SK-N-SH treated with all-trans-retinoic acid at 6 μM for 48 hours (cell line): ENCODE measurements around the gene IGSF5.

Experiments used
- ATAC-seq: fragments of 200-7000 bp; cut with Tn5 transposase; 3 replicates; pipeline ENCODE4 v1.9.1; 2020; ENCODE audit warnings: mild to moderate bottlenecking, moderate library complexity
- ARNTL ChIP-seq: fragments of 450-650 bp; formaldehyde crosslinking; IDR thresholded peaks from 2 replicates; pipeline ENCODE4 v1.5.0; 2020; ENCODE audit warnings: low read depth, mild to moderate bottlenecking, moderate library complexity, borderline replicate concordance
- BACH2 ChIP-seq: fragments of 250-450 bp; sonication (Bioruptor Pico); IDR thresholded peaks from 2 replicates; pipeline ENCODE4 v1.9.0; 2021; ENCODE audit warnings: mild to moderate bottlenecking, borderline replicate concordance
- CSDC2 ChIP-seq: fragments of 250-450 bp; sonication (Bioruptor Pico); IDR thresholded peaks from 2 replicates; pipeline ENCODE4 v1.5.0; 2020; ENCODE audit warnings: mild to moderate bottlenecking, moderate library complexity
- ESRRG ChIP-seq: fragments of 250-450 bp; sonication (Bioruptor Pico); IDR thresholded peaks from 2 replicates; pipeline ENCODE4 v1.6.1; 2021; ENCODE audit warnings: mild to moderate bottlenecking
- GLIS3 ChIP-seq: fragments of 250-450 bp; sonication (Bioruptor Pico); IDR thresholded peaks from 2 replicates; pipeline ENCODE4 v1.5.0; 2020; ENCODE audit warnings: mild to moderate bottlenecking, moderate library complexity
- ISL1 ChIP-seq: fragments of 250-450 bp; sonication (Bioruptor Pico); IDR thresholded peaks from 2 replicates; pipeline ENCODE4 v2.1.2; 2022; ENCODE audit warnings: mild to moderate bottlenecking, moderate library complexity
- PPARA ChIP-seq: fragments of 250-450 bp; sonication (Bioruptor Pico); IDR thresholded peaks from 2 replicates; pipeline ENCODE4 v1.5.0; 2020; ENCODE audit warnings: mild to moderate bottlenecking, borderline replicate concordance
- RARB ChIP-seq: fragments of 250-450 bp; sonication (Bioruptor Pico); IDR thresholded peaks from 2 replicates; pipeline ENCODE4 v1.8.0; 2021; ENCODE audit warnings: mild to moderate bottlenecking, moderate library complexity
- SNAI2 ChIP-seq: fragments of 250-450 bp; sonication (Bioruptor Pico); IDR thresholded peaks from 2 replicates; pipeline ENCODE4 v1.5.0; 2020; ENCODE audit warnings: mild to moderate bottlenecking, moderate library complexity
- TCF4 ChIP-seq: fragments of 250-450 bp; sonication (Bioruptor Pico); IDR thresholded peaks from 2 replicates; pipeline ENCODE4 v1.8.0; 2021; ENCODE audit warnings: mild to moderate bottlenecking, moderate library complexity, borderline replicate concordance
- TOX ChIP-seq: fragments of 250-450 bp; sonication (Bioruptor Pico); IDR thresholded peaks from 2 replicates; pipeline ENCODE4 v1.8.0; 2021; ENCODE audit warnings: mild to moderate bottlenecking, moderate library complexity, borderline replicate concordance
- ZC3H10 ChIP-seq: fragments of 250-450 bp; sonication (Bioruptor Pico); IDR thresholded peaks from 2 replicates; pipeline ENCODE4 v1.5.1; 2021; ENCODE audit warnings: mild to moderate bottlenecking, moderate library complexity
- ZFP3 ChIP-seq: fragments of 250-450 bp; sonication (Bioruptor Pico); IDR thresholded peaks from 2 replicates; pipeline ENCODE4 v1.5.0; 2020; ENCODE audit warnings: mild to moderate bottlenecking, moderate library complexity
- ZFP30 ChIP-seq: fragments of 450-650 bp; formaldehyde crosslinking; IDR thresholded peaks from 2 replicates; pipeline ENCODE4 v1.5.0; 2022; ENCODE audit warnings: mild to moderate bottlenecking, moderate library complexity
- ZNF565 ChIP-seq: fragments of 450-650 bp; formaldehyde crosslinking; conservative IDR thresholded peaks from 2 replicates; pipeline ENCODE4 v1.5.0; 2020; ENCODE audit warnings: low read depth, mild to moderate bottlenecking, moderate library complexity
- ZNF8 ChIP-seq: fragments of 450-650 bp; formaldehyde crosslinking; IDR thresholded peaks from 2 replicates; pipeline ENCODE4 v1.5.0; 2020; ENCODE audit warnings: mild to moderate bottlenecking, moderate library complexity
- TF ChIP-seq, protein P1 (sequence below): fragments of 250-450 bp; sonication (Bioruptor Pico); IDR thresholded peaks from 2 replicates; pipeline ENCODE4 v1.5.1; 2020; ENCODE audit warnings: low read depth, mild to moderate bottlenecking, moderate library complexity
- TF ChIP-seq, protein P2 (sequence below): fragments of 250-450 bp; sonication (Bioruptor Pico); IDR thresholded peaks from 2 replicates; pipeline ENCODE4 v1.8.0; 2021; ENCODE audit warnings: low read depth, mild to moderate bottlenecking, moderate library complexity, borderline replicate concordance
- TF ChIP-seq, protein P3 (sequence below): fragments of 250-450 bp; sonication (Bioruptor Pico); IDR thresholded peaks from 2 replicates; pipeline ENCODE4 v1.5.0; 2020; ENCODE audit warnings: mild to moderate bottlenecking, moderate library complexity
- TF ChIP-seq, protein P4 (sequence below): fragments of 250-450 bp; sonication (Bioruptor Pico); IDR thresholded peaks from 2 replicates; pipeline ENCODE4 v1.8.0; 2020; ENCODE audit warnings: mild to moderate bottlenecking, moderate library complexity, borderline replicate concordance

Gene IGSF5

DNA sequence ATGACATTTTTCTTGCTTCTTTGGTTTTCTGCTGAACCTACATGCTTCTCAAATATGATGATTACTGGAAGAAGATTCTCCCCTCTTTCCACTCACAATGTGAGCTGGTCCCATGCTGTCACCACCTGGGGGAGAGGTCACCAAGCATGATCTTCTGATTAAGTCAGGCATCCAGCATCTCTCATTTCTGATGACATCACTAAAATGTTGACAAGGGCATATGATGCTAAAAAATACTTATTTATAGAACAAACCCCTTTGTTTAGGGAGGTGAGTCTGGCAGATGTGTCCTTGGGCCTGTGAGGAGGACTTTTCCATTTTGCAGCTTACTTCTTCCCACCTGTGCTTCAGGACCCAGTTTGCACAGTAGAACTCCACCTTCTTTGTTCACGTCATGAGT lies 80.3 kb downstream of the IGSF5 start:
- no peak for ATAC-seq
- no peak for TF ChIP-seq ZNF565
- no peak for TF ChIP-seq ZFP30 (CRISPR knock-in tag)
- no peak for TF ChIP-seq RARB (CRISPR knock-in tag)
- no peak for TF ChIP-seq ESRRG (CRISPR knock-in tag)
- TF ChIP-seq TCF4, result no peak
- TF ChIP-seq, protein P1, sequence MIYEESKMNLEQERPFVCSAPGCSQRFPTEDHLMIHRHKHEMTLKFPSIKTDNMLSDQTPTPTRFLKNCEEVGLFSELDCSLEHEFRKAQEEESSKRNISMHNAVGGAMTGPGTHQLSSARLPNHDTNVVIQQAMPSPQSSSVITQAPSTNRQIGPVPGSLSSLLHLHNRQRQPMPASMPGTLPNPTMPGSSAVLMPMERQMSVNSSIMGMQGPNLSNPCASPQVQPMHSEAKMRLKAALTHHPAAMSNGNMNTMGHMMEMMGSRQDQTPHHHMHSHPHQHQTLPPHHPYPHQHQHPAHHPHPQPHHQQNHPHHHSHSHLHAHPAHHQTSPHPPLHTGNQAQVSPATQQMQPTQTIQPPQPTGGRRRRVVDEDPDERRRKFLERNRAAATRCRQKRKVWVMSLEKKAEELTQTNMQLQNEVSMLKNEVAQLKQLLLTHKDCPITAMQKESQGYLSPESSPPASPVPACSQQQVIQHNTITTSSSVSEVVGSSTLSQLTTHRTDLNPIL (CRISPR knock-in tag), result no peak

DNA sequence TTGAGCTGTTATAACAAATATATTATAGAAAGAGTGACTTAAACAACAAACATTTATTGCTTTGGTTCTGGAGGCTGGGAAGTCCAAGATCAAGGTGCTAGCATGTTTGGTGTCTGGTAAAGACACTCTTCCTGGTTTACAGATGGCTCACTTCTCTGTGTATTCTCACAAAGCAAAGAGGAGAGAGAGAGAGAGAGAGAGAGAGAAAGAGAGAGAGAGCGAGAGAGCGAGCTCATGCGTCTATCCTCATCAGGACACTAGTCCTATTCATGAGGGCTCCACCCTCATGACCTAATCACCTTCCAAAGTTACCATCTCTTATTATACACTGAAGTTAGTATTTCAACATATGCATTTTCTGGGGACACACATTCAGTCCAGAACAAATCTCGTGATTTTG lies 89.6 kb downstream of the IGSF5 start:
- ATAC-seq, result no peak
- TF ChIP-seq ZFP30 (CRISPR knock-in tag) (no peak), ESRRG (CRISPR knock-in tag) (no peak), ARNTL (no peak), ISL1 (CRISPR knock-in tag) (no peak), ZNF565 (no peak), PPARA (CRISPR knock-in tag) (no peak), ZNF8 (CRISPR knock-in tag) (no peak), ZFP3 (no peak), TOX (no peak), ZC3H10 (CRISPR knock-in tag) (no peak), SNAI2 (CRISPR knock-in tag) (no peak), GLIS3 (CRISPR knock-in tag) (no peak), TCF4 (no peak), CSDC2 (CRISPR knock-in tag) (no peak), BACH2 (CRISPR knock-in tag) (no peak), RARB (CRISPR knock-in tag) (no peak)
- TF ChIP-seq, protein P2, sequence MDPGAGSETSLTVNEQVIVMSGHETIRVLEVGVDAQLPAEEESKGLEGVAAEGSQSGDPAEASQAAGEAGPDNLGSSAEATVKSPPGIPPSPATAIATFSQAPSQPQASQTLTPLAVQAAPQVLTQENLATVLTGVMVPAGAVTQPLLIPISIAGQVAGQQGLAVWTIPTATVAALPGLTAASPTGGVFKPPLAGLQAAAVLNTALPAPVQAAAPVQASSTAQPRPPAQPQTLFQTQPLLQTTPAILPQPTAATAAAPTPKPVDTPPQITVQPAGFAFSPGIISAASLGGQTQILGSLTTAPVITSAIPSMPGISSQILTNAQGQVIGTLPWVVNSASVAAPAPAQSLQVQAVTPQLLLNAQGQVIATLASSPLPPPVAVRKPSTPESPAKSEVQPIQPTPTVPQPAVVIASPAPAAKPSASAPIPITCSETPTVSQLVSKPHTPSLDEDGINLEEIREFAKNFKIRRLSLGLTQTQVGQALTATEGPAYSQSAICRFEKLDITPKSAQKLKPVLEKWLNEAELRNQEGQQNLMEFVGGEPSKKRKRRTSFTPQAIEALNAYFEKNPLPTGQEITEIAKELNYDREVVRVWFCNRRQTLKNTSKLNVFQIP (CRISPR knock-in tag), result no peak
- TF ChIP-seq, protein P3, sequence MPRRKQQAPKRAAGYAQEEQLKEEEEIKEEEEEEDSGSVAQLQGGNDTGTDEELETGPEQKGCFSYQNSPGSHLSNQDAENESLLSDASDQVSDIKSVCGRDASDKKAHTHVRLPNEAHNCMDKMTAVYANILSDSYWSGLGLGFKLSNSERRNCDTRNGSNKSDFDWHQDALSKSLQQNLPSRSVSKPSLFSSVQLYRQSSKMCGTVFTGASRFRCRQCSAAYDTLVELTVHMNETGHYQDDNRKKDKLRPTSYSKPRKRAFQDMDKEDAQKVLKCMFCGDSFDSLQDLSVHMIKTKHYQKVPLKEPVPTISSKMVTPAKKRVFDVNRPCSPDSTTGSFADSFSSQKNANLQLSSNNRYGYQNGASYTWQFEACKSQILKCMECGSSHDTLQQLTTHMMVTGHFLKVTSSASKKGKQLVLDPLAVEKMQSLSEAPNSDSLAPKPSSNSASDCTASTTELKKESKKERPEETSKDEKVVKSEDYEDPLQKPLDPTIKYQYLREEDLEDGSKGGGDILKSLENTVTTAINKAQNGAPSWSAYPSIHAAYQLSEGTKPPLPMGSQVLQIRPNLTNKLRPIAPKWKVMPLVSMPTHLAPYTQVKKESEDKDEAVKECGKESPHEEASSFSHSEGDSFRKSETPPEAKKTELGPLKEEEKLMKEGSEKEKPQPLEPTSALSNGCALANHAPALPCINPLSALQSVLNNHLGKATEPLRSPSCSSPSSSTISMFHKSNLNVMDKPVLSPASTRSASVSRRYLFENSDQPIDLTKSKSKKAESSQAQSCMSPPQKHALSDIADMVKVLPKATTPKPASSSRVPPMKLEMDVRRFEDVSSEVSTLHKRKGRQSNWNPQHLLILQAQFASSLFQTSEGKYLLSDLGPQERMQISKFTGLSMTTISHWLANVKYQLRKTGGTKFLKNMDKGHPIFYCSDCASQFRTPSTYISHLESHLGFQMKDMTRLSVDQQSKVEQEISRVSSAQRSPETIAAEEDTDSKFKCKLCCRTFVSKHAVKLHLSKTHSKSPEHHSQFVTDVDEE, result no peak
- TF ChIP-seq, protein P4, sequence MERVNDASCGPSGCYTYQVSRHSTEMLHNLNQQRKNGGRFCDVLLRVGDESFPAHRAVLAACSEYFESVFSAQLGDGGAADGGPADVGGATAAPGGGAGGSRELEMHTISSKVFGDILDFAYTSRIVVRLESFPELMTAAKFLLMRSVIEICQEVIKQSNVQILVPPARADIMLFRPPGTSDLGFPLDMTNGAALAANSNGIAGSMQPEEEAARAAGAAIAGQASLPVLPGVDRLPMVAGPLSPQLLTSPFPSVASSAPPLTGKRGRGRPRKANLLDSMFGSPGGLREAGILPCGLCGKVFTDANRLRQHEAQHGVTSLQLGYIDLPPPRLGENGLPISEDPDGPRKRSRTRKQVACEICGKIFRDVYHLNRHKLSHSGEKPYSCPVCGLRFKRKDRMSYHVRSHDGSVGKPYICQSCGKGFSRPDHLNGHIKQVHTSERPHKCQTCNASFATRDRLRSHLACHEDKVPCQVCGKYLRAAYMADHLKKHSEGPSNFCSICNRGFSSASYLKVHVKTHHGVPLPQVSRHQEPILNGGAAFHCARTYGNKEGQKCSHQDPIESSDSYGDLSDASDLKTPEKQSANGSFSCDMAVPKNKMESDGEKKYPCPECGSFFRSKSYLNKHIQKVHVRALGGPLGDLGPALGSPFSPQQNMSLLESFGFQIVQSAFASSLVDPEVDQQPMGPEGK (CRISPR knock-in tag), result no peak

DNA sequence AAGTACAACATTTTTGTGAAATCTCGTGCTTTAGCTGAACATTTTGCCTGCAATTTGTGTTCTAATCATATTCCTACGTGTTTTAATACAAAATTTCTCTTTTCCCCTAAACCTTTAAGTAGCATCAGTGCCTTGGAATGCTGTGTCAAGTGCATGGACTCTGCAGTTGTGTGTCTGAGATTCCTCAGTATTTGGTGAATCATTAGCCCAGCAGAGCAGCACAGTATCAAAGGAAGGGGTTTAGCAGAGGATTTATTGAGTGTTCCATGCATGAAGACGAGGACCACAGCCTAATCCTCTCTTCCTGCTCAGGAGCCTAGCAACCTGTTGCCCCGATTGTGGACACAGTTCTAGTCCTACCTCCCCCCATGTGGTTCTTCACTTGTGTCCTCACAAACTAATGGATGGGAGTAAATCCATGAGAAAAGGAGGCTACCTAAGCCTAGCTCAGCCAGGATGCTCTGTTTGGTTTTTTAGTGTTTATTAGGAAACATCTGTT lies 92.9 kb downstream of the IGSF5 start:
- ATAC-seq, result no peak
- TF ChIP-seq ZC3H10 (CRISPR knock-in tag) (no peak), ZFP30 (CRISPR knock-in tag) (no peak), CSDC2 (CRISPR knock-in tag) (no peak), PPARA (CRISPR knock-in tag) (no peak), TCF4 (no peak), SNAI2 (CRISPR knock-in tag) (no peak), TOX (no peak), ARNTL (no peak)
- TF ChIP-seq, protein P1 (CRISPR knock-in tag), result no peak
- TF ChIP-seq, protein P2 (CRISPR knock-in tag), result no peak
